PC-3 (cell line): Measurements from ENCODE around the gene CCDC181. TPM values are rescaled to one million over a fixed set of nuclear protein-coding genes. Genes with fewer than 3 reads are reported as not detected.
"Not testable (repeated sequence)": the region's sequence is repeated elsewhere in the genome, so short reads cannot be mapped to it uniquely, and the experiment has no call there.

Experiments
- ATAC-seq: fragments of 200-7000 bp; cut with Tn5 transposase; 2 replicates; pipeline ENCODE4 v1.9.1; 2020; ENCODE audit warnings: mild to moderate bottlenecking, moderate library complexity
- BruUV-seq: library from RNA; stranded (reverse); fragments of 400-500 nt; replicated peaks from 2 replicates; lab custom pipeline; 2021; lab: Mats Ljungman, UMichigan
- CTCF ChIA-PET: fragments of 300-600 bp; sonication (Branson Sonifier 250); formaldehyde crosslinking; loops from one replicate; lab custom pipeline; 2022; ENCODE audit warnings: antibody characterized with exemption; lab: Charles Lee
- POLR2A ChIA-PET: fragments of 300-600 bp; sonication (Branson Sonifier 250); formaldehyde crosslinking; loops from one replicate; lab custom pipeline; 2022; ENCODE audit warnings: antibody characterized with exemption; ENCODE audit not compliant: unreplicated experiment; lab: Charles Lee
- DNase-seq: peaks from one replicate; pipeline ENCODE4 v3.0.0-alpha.2; 2015
- H2AFZ ChIP-seq: fragments of 300-600 bp; sonication (generic); 2 replicates; pipeline ENCODE4 v1.6.0; 2016; ENCODE audit warnings: antibody characterized with exemption, low read length
- H3F3A ChIP-seq: fragments of 300-600 bp; sonication (generic); one replicate; pipeline ENCODE4 v1.6.0; 2017; ENCODE audit warnings: antibody characterized with exemption, low read length, control low read depth, mild to moderate bottlenecking; ENCODE audit not compliant: unreplicated experiment
- H3K27ac ChIP-seq: fragments of 300-600 bp; sonication (generic); 2 replicates; pipeline ENCODE4 v1.5.1; 2016; ENCODE audit warnings: mild to moderate bottlenecking, low read length
- H3K27me3 ChIP-seq: fragments of 300-600 bp; sonication (generic); 2 replicates; pipeline ENCODE4 v1.6.1; 2016; ENCODE audit warnings: low read length, mixed read lengths
- H3K36me3 ChIP-seq: fragments of 300-600 bp; sonication (generic); 2 replicates; pipeline ENCODE4 v1.6.1; 2016; ENCODE audit warnings: low read depth, mixed run types, low read length, mixed read lengths
- H3K4me1 ChIP-seq: fragments of 300-600 bp; sonication (generic); 2 replicates; pipeline ENCODE4 v1.5.1; 2016; ENCODE audit warnings: low read length; ENCODE audit not compliant: insufficient read depth
- H3K4me2 ChIP-seq: fragments of 300-600 bp; sonication (generic); 2 replicates; pipeline ENCODE4 v1.6.0; 2016; ENCODE audit warnings: low read length
- H3K4me3 ChIP-seq: fragments of 300-600 bp; sonication (generic); 2 replicates; pipeline ENCODE4 v1.5.1; 2016; ENCODE audit warnings: mild to moderate bottlenecking, low read length, mixed read lengths
- H3K79me2 ChIP-seq: fragments of 300-600 bp; sonication (generic); 2 replicates; pipeline ENCODE4 v1.6.1; 2017; ENCODE audit warnings: low read length, mixed read lengths
- H3K9ac ChIP-seq: fragments of 300-600 bp; sonication (generic); 2 replicates; pipeline ENCODE4 v1.6.0; 2016; ENCODE audit warnings: mild to moderate bottlenecking, low read length
- H3K9me2 ChIP-seq: fragments of 300-600 bp; sonication (generic); replicated peaks from 2 replicates; pipeline ENCODE4 v1.6.1; 2016; ENCODE audit warnings: mixed run types, low read length, mixed read lengths
- H3K9me3 ChIP-seq: fragments of 300-600 bp; sonication (generic); 2 replicates; pipeline ENCODE4 v1.6.1; 2016; ENCODE audit warnings: low read length, mixed read lengths
- H4K20me1 ChIP-seq: fragments of 300-600 bp; sonication (generic); 2 replicates; pipeline ENCODE4 v1.6.1; 2016; ENCODE audit warnings: low read length, mixed read lengths
- CTCF ChIP-seq: fragments of 300-600 bp; sonication (generic); conservative IDR thresholded peaks from 2 replicates; pipeline ENCODE4 v1.5.1; 2017; ENCODE audit warnings: antibody characterized with exemption, low read depth, mild to moderate bottlenecking, low read length
- EZH2 ChIP-seq: fragments of 300-600 bp; sonication (generic); IDR thresholded peaks from one replicate; pipeline ENCODE4 v1.6.1; 2017; ENCODE audit warnings: antibody characterized with exemption, mild to moderate bottlenecking, low read length; ENCODE audit not compliant: unreplicated experiment
- EZH2phosphoT487 ChIP-seq: fragments of 300-600 bp; sonication (generic); IDR thresholded peaks from 2 replicates; pipeline ENCODE4 v1.6.1; 2018; ENCODE audit warnings: mild to moderate bottlenecking, antibody characterized with exemption, low read length, borderline replicate concordance
- intact Hi-C: fragments of 100-400 bp; cut with micrococcal nuclease; formaldehyde crosslinking; loops from 2 replicates; pipeline ENCODE4 v1.9.0; 2023
- total RNA-seq: library from RNA; depleted of rRNA; stranded (reverse); fragments of >200 nt; gene quantifications from 2 replicates; pipeline ENCODE4 v1.2.3, GENCODE V29; 2014

Gene CCDC181
- total RNA-seq, 1 experiment from 2014 or later, result 0.07 TPM

GRCh38 chr1:169421309-169421708, 6.0 kb downstream of the CCDC181 start:
- Histone ChIP-seq H3K79me2 (no peaks in the 10 kb centered on the region), H3K4me3 (no peak overlapping the region), H3K36me3 (no peaks in the 10 kb centered on the region), H3K9me2 (no peaks in the 10 kb centered on the region), H3K27ac (no peak overlapping the region), H3K27me3 (peaks cover 6% of the 10 kb centered on the region), H3K4me2 (no peak overlapping the region), H2AFZ (no peak overlapping the region), H3K4me1 (no peaks in the 10 kb centered on the region), H3K9me3 (no peaks in the 10 kb centered on the region), H4K20me1 (no peaks in the 10 kb centered on the region), H3F3A (no peaks in the 10 kb centered on the region), H3K9ac (no peak overlapping the region)
- ChIA-PET POLR2A (no interaction called here), CTCF (no interaction called here)
- ATAC-seq, result no peak
- BruUV-seq, result no TSS peak
- TF ChIP-seq EZH2phosphoT487 (no peak), EZH2 (no peak), CTCF (no peak)
- intact Hi-C loops, result no loop called here
- DNase-seq, result no peak

GRCh38 chr1:169414952-169415351, 12.3 kb downstream of the CCDC181 start:
- Histone ChIP-seq H3K9me3 (no peaks in the 10 kb centered on the region), H3K4me2 (peak overlapping the region; percentile 20; the same call in 1 of the 2 replicates), H3K79me2 (no peaks in the 10 kb centered on the region), H3F3A (no peaks in the 10 kb centered on the region), H3K9me2 (no peaks in the 10 kb centered on the region), H4K20me1 (no peaks in the 10 kb centered on the region), H3K9ac (no peak overlapping the region), H2AFZ (no peak overlapping the region), H3K27ac (no peak overlapping the region), H3K4me1 (peaks cover 16% of the 10 kb centered on the region), H3K4me3 (no peak overlapping the region), H3K36me3 (no peaks in the 10 kb centered on the region), H3K27me3 (no peaks in the 10 kb centered on the region)
- no peak for TF ChIP-seq EZH2phosphoT487
- no peak for TF ChIP-seq EZH2
- no peak for TF ChIP-seq CTCF
- intact Hi-C loops, result no loop called here
- ATAC-seq (peak; percentile 81), DNase-seq (peak; percentile 64)
- no TSS peak for BruUV-seq
- ChIA-PET CTCF (no interaction called here), POLR2A (no interaction called here)

GRCh38 chr1:169408340-169408739, 18.9 kb downstream of the CCDC181 start:
- H3K4me1 ChIP-seq, H3K9me3 ChIP-seq, DNase-seq, CTCF ChIA-PET, H3K9me2 ChIP-seq, H3K27me3 ChIP-seq, BruUV-seq, H3K27ac ChIP-seq, H2AFZ ChIP-seq, H3K9ac ChIP-seq, H3K4me2 ChIP-seq, POLR2A ChIA-PET, H3K79me2 ChIP-seq, ATAC-seq, H3K36me3 ChIP-seq, H3K4me3 ChIP-seq, H3F3A ChIP-seq, intact Hi-C loops, H4K20me1 ChIP-seq: not testable (repeated sequence)

GRCh38 chr1:169402578-169402977, 24.7 kb downstream of the CCDC181 start:
- H3K27me3 ChIP-seq, H2AFZ ChIP-seq, H3K9me2 ChIP-seq, H3K9me3 ChIP-seq, CTCF ChIA-PET, H3K4me1 ChIP-seq, H3K27ac ChIP-seq, BruUV-seq, H3F3A ChIP-seq, H3K9ac ChIP-seq, H3K4me3 ChIP-seq, H4K20me1 ChIP-seq, intact Hi-C loops, DNase-seq, H3K79me2 ChIP-seq, POLR2A ChIA-PET, H3K4me2 ChIP-seq, H3K36me3 ChIP-seq, ATAC-seq: not testable (repeated sequence)
